ENCODE results near the gene CWC27.

CWC27 gene

DNA sequence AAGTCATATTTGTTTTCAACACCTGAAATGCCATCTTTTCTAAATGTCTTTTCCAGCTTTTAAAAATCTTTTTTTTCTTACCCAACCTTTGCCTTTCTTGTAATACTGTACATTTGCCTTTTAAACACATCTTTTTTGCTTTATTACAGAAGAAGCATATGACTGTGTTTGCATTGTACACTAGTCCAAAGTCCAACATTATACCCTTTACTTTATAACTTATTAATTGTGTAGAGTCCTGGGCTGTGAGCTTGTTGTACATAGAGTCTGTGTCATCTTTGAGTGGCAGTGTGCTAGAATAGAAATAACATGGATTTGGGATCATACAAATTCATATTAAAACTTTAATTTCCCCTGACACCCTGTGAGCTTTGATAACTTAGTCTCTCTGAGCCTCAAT lies 23.7 kb downstream of the CWC27 start:
- ChIA-PET CTCF (interaction anchor here (0.6 to 2.5 kb wide), 3 partner anchors 8 to 113 kb away, joined by 3 to 10 read pairs (median 4); no protein-coding TSS in a partner anchor), POLR2A (no interaction called here)
- no peak overlapping the region for H3K27ac ChIP-seq (ENCODE audit: extremely low read depth, low read depth, low read length)
- TF ChIP-seq GLI2 (tag by site-specific recombination; IDR thresholded peaks at IDR 0.05; ENCODE audit: borderline replicate concordance, low read depth) (no peak), KLF17 (tag by site-specific recombination; IDR thresholded peaks at IDR 0.05) (no peak), ZNF555 (tag by site-specific recombination; conservative IDR thresholded peaks at IDR 0.05) (no peak)
- TF ChIP-seq, protein P1, sequence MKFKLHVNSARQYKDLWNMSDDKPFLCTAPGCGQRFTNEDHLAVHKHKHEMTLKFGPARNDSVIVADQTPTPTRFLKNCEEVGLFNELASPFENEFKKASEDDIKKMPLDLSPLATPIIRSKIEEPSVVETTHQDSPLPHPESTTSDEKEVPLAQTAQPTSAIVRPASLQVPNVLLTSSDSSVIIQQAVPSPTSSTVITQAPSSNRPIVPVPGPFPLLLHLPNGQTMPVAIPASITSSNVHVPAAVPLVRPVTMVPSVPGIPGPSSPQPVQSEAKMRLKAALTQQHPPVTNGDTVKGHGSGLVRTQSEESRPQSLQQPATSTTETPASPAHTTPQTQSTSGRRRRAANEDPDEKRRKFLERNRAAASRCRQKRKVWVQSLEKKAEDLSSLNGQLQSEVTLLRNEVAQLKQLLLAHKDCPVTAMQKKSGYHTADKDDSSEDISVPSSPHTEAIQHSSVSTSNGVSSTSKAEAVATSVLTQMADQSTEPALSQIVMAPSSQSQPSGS (tag by site-specific recombination; IDR thresholded peaks at IDR 0.05; ENCODE audit: low read depth), result no peak
- peaks cover 0 to 3% of the 10 kb centered on the region in 2 experiments; a peak in 2 of 3 replicates for H3K36me3 ChIP-seq (ENCODE audit: control insufficient read depth in 2 of 2, insufficient read depth in 1 of 2, low read length in 2 of 2)
- no peaks in the 10 kb centered on the region for H3K9me3 ChIP-seq (ENCODE audit: control insufficient read depth, insufficient read depth, low read depth, low read length)
- no peak overlapping the region for H3K4me3 ChIP-seq (ENCODE audit: low read depth, low read length)
- peaks cover 14% of the 10 kb centered on the region for H3K4me1 ChIP-seq (ENCODE audit: control insufficient read depth, insufficient read depth, low read length)

- H3K36me3 ChIP-seq (ENCODE audit: control insufficient read depth in 2 of 2, insufficient read depth in 1 of 2, low read length in 2 of 2), result peaks cover 0 to 3% of the 10 kb centered on the region in 2 experiments; a peak in 2 of 3 replicates
- H3K27ac ChIP-seq (ENCODE audit: extremely low read depth, low read depth, low read length), result no peak overlapping the region
- peaks cover 14% of the 10 kb centered on the region for H3K4me1 ChIP-seq (ENCODE audit: control insufficient read depth, insufficient read depth, low read length)
- ChIA-PET POLR2A (no interaction called here), CTCF (interaction anchor here (0.6 to 2.5 kb wide), 3 partner anchors 10 to 184 kb away, joined by 3 to 10 read pairs (median 3); no protein-coding TSS in a partner anchor)
- TF ChIP-seq, protein P2, sequence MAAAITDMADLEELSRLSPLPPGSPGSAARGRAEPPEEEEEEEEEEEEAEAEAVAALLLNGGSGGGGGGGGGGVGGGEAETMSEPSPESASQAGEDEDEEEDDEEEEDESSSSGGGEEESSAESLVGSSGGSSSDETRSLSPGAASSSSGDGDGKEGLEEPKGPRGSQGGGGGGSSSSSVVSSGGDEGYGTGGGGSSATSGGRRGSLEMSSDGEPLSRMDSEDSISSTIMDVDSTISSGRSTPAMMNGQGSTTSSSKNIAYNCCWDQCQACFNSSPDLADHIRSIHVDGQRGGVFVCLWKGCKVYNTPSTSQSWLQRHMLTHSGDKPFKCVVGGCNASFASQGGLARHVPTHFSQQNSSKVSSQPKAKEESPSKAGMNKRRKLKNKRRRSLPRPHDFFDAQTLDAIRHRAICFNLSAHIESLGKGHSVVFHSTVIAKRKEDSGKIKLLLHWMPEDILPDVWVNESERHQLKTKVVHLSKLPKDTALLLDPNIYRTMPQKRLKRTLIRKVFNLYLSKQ (tag by site-specific recombination; IDR thresholded peaks at IDR 0.05; ENCODE audit: borderline replicate concordance), result no peak
- TF ChIP-seq PRDM6 (tag by site-specific recombination; IDR thresholded peaks at IDR 0.05), result 0 out of 2 replicates have a peak, but pooled peaks have one; percentile 18
- TF ChIP-seq ZNF175 (tag by site-specific recombination; IDR thresholded peaks at IDR 0.05), result no peak
- peak; percentile 72 for TF ChIP-seq MYNN (tag by site-specific recombination; IDR thresholded peaks at IDR 0.05; ENCODE audit: borderline replicate concordance)
- TF ChIP-seq ZXDB (tag by site-specific recombination; IDR thresholded peaks at IDR 0.05), result peak; percentile 17; the same call in 1 of the 2 replicates
- TF ChIP-seq ZNF843 (tag by site-specific recombination; IDR thresholded peaks at IDR 0.05), result 0 out of 2 replicates have a peak, but pooled peaks have one; percentile 26
- no peak for TF ChIP-seq ZNF555 (tag by site-specific recombination; conservative IDR thresholded peaks at IDR 0.05)
- H3K4me3 ChIP-seq (ENCODE audit: low read depth, low read length), result no peak overlapping the region
- H3K9me3 ChIP-seq (ENCODE audit: control insufficient read depth, insufficient read depth, low read depth, low read length), result no peaks in the 10 kb centered on the region
These were observed 25.5 kb downstream of the CWC27 start for GRCh38 chr5:64794053-64794770.

DNA sequence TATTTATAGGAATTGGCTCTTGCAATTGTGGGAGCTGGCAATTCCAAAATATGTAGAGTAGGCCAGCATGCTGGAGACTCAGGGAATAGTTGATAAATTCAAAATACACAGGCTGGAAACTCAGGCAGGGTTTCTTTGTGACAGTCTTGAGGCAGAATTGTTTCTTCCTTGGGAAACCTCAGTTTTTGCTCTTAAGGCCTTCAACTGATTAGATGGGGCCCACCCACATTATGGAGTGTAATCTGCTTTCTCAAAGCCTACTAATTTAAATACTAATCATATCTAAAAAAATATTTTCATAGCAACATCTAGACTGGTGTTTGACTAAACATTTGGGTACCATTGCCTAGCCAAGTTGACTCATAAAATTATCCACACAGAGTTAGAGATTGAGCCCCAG lies 27.6 kb downstream of the CWC27 start:
- no peak overlapping the region for H3K4me3 ChIP-seq (ENCODE audit: low read depth, low read length)
- H3K27ac ChIP-seq (ENCODE audit: extremely low read depth, low read depth, low read length), result no peak overlapping the region
- no peaks in the 10 kb centered on the region for H3K9me3 ChIP-seq (ENCODE audit: control insufficient read depth, insufficient read depth, low read depth, low read length)
- H3K4me1 ChIP-seq (ENCODE audit: control insufficient read depth, insufficient read depth, low read length), result peaks cover 14% of the 10 kb centered on the region
- H3K36me3 ChIP-seq (ENCODE audit: control insufficient read depth in 2 of 2, insufficient read depth in 1 of 2, low read length in 2 of 2), result peaks cover 0 to under 1% of the 10 kb centered on the region in 2 experiments; a peak in 1 of 3 replicates
- TF ChIP-seq ZNF10 (tag by site-specific recombination; IDR thresholded peaks at IDR 0.05) (peak; percentile 97), ZBTB7A (tag by site-specific recombination; IDR thresholded peaks at IDR 0.05; ENCODE audit: low read depth) (no peak), ZNF350 (tag by site-specific recombination; IDR thresholded peaks at IDR 0.05) (no peak), ZNF626 (tag by site-specific recombination; IDR thresholded peaks at IDR 0.05) (no peak), SCRT2 (tag by site-specific recombination; IDR thresholded peaks at IDR 0.05) (no peak), ZBTB17 (tag by site-specific recombination; IDR thresholded peaks at IDR 0.05) (no peak)
- ChIA-PET POLR2A (no interaction called here), CTCF (interaction anchor here (0.6 to 2.3 kb wide), 2 partner anchors 12 kb away, joined by 3 to 4 read pairs; no protein-coding TSS in a partner anchor)
